GM23248 (cell line): Measurements from ENCODE around the gene CDIP1.

Experiments
- EZH2 ChIP-seq: fragments of 200-600 bp; sonication (generic); IDR thresholded peaks from 2 replicates; pipeline ENCODE4 v1.6.1; 2018; ENCODE audit warnings: antibody characterized with exemption, mild to moderate bottlenecking; ENCODE audit not compliant: insufficient read depth, poor library complexity, severe bottlenecking
- EZH2phosphoT487 ChIP-seq: fragments of 200-600 bp; sonication (generic); IDR thresholded peaks from 2 replicates; pipeline ENCODE4 v1.6.1; 2018; ENCODE audit warnings: antibody characterized with exemption, moderate library complexity, mild to moderate bottlenecking, low read depth; ENCODE audit not compliant: insufficient read depth

DNA sequence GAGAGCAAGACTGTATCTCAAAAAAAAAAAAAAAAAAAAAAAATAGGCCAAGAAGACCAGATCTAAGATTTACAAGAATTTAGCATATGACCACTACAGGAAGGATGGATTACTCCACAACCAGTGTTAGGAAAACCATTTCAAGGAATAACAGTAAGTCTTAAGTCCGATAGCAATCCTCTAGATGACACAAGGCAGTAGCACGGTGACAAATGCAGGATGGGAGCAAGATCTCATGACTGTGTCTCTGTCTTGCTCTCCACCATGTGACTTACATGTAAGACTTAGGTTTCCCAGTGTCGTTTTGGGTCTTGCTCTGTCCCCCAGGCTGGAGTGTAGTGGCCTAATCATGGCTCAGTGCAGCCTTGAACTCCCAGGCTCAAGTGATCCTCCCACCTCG is 45.3 kb upstream of the CDIP1 start:
- TF ChIP-seq EZH2: no peak
- no peak for TF ChIP-seq EZH2phosphoT487
